B cell (primary cell): ENCODE measurements around the gene SGSH. TPM values are rescaled to one million over a fixed set of nuclear protein-coding genes. Genes with fewer than 3 reads are reported as not detected.

Experiments
- ATAC-seq: fragments of 200-7000 bp; cut with Tn5 transposase; one replicate; pipeline ENCODE4 v1.10.0; 2021; ENCODE audit warnings: low read depth, mild to moderate bottlenecking, moderate number of reproducible peaks, moderate library complexity
- CTCF ChIA-PET: fragments of 350-600 bp; sonication (Branson Sonifier 250); formaldehyde crosslinking; loops from one replicate; lab custom pipeline; 2021; ENCODE audit warnings: antibody characterized with exemption, inconsistent platforms; lab: Charles Lee
- POLR2A ChIA-PET: fragments of 350-600 bp; sonication (Branson Sonifier 250); formaldehyde crosslinking; loops from one replicate; lab custom pipeline; 2021; ENCODE audit warnings: antibody characterized with exemption; lab: Charles Lee
- DNase-seq: peaks from one replicate; pipeline ENCODE4 v3.0.0; 2013
- H2AFZ ChIP-seq: 2 replicates; pipeline ENCODE4 v1.6.1; 2012; ENCODE audit warnings: mild to moderate bottlenecking, low read depth, low read length; ENCODE audit not compliant: insufficient read depth, poor library complexity, severe bottlenecking
- H3K27ac ChIP-seq, 2 donors: 1 replicate in 1 of 2; 2 replicates in 1 of 2; pipeline ENCODE4 v1.5.1; 2012 to 2013; ENCODE audit warnings: low read length in 2 of 2, mild to moderate bottlenecking in 2 of 2, moderate library complexity in 1 of 2
- H3K27me3 ChIP-seq, 4 experiments: fragments of 200-600 bp in 1 of 4; sonication (generic) in 1 of 4; replicated peaks in 1 of 4; 1 replicate in 2 of 4; 2 replicates in 2 of 4; pipeline versions ENCODE4 v1.6.1 to v1.7.0; 2013 to 2016; ENCODE audit warnings: low read length in 3 of 4, mild to moderate bottlenecking in 2 of 4, mixed read lengths in 1 of 4, moderate library complexity in 1 of 4; ENCODE audit not compliant: insufficient read depth in 4 of 4, control insufficient read depth in 3 of 4; ENCODE audit errors: control extremely low read depth in 1 of 4
- H3K36me3 ChIP-seq, 2 experiments: replicated peaks in 1 of 2; 1 replicate in 1 of 2; 2 replicates in 1 of 2; pipeline versions ENCODE4 v1.6.1 to v1.7.1; 2013; ENCODE audit warnings: low read length in 1 of 2; ENCODE audit not compliant: insufficient read depth in 2 of 2, control insufficient read depth in 1 of 2; ENCODE audit errors: control extremely low read depth in 1 of 2, extremely low read depth in 1 of 2
- H3K4me1 ChIP-seq, 2 donors: fragments of 200-600 bp in 1 of 2; sonication (generic) in 1 of 2; 1 replicate in 1 of 2; 2 replicates in 1 of 2; pipeline versions ENCODE4 v1.5.1 to v1.6.1; 2013 to 2017; ENCODE audit warnings: low read length in 2 of 2; ENCODE audit not compliant: control insufficient read depth in 2 of 2, insufficient read depth in 2 of 2
- H3K4me2 ChIP-seq: replicated peaks from 2 replicates; pipeline ENCODE3; 2012; ENCODE audit warnings: mild to moderate bottlenecking, low read depth, low read length; ENCODE audit not compliant: poor library complexity, severe bottlenecking
- H3K4me3 ChIP-seq, 5 experiments: fragments of 200-600 bp in 1 of 5; sonication (generic) in 1 of 5; 1 replicate in 3 of 5; 2 replicates in 2 of 5; pipeline versions ENCODE4 v1.5.1 to v1.7.0; 2011 to 2016; ENCODE audit warnings: low read length in 4 of 5, mild to moderate bottlenecking in 4 of 5, low read depth in 2 of 5, control low read depth in 1 of 5, moderate library complexity in 1 of 5; ENCODE audit not compliant: insufficient read depth in 1 of 5; ENCODE audit errors: control extremely low read depth in 1 of 5, extremely low read depth in 1 of 5
- H3K79me2 ChIP-seq: fragments of 200-600 bp; sonication (generic); one replicate; pipeline ENCODE4 v1.6.0; 2016; ENCODE audit warnings: low read length; ENCODE audit not compliant: control insufficient read depth, insufficient read depth
- H3K9ac ChIP-seq: fragments of 200-600 bp; sonication (generic); 2 replicates; pipeline ENCODE4 v1.6.1; 2017; ENCODE audit warnings: mild to moderate bottlenecking, low read length, moderate library complexity
- H3K9me3 ChIP-seq, 3 donors: one replicate each; pipeline versions ENCODE4 v1.6.1 to v1.7.1; 2013; ENCODE audit warnings: low read length in 2 of 3; ENCODE audit not compliant: control insufficient read depth in 2 of 3, insufficient read depth in 1 of 3; ENCODE audit errors: control extremely low read depth in 1 of 3
- H4K20me1 ChIP-seq: 2 replicates; pipeline ENCODE4 v1.6.0; 2012; ENCODE audit warnings: mild to moderate bottlenecking, low read length; ENCODE audit not compliant: insufficient read depth, control insufficient read depth, poor library complexity, severe bottlenecking
- H3K27ac Mint-ChIP-seq: one replicate; pipeline ENCODE4 v1.8.0; 2021; ENCODE audit warnings: mixed read lengths
- H3K27me3 Mint-ChIP-seq: one replicate; pipeline ENCODE4 v1.8.0; 2021; ENCODE audit warnings: mixed read lengths
- H3K4me1 Mint-ChIP-seq: one replicate; pipeline ENCODE4 v1.8.0; 2021; ENCODE audit warnings: mixed read lengths
- H3K4me3 Mint-ChIP-seq: one replicate; pipeline ENCODE4 v1.8.0; 2021; ENCODE audit warnings: mixed read lengths
- H3K9me3 Mint-ChIP-seq: one replicate; pipeline ENCODE4 v1.8.0; 2022; ENCODE audit warnings: mixed read lengths; ENCODE audit not compliant: insufficient read depth
- EZH2 ChIP-seq: IDR thresholded peaks from 2 replicates; pipeline ENCODE4 v1.6.1; 2012; ENCODE audit warnings: borderline replicate concordance, low read depth, mild to moderate bottlenecking, moderate library complexity, low read length; ENCODE audit not compliant: insufficient read depth, poor library complexity, severe bottlenecking
- WGBS: methylation state at CpG from one replicate; pipeline ENCODE4 v1.1.5; 2013; ENCODE audit warnings: missing lambda C conversion rate; ENCODE audit not compliant: insufficient coverage; 5-methylcytosine and 5-hydroxymethylcytosine counted together
- intact Hi-C: fragments of 100-400 bp; cut with micrococcal nuclease; formaldehyde crosslinking; loops from one replicate; pipeline ENCODE4 v1.10.0; 2022
- polyA plus RNA-seq: library from polyadenylated mRNA; depleted of rRNA; stranded (reverse); fragments of >200 nt; gene quantifications from 2 replicates; pipeline ENCODE4 v1.2.3, GENCODE V29; 2012
- total RNA-seq, 2 donors: library from RNA; stranded (reverse); fragments of 120-200 nt in 1 of 2; gene quantifications; 1 replicate in 1 of 2; 2 replicates in 1 of 2; pipeline versions ENCODE4 v1.2.3 to v1.2.4, GENCODE V29; 2013 to 2022
- TF ChIP-seq, protein P1 (sequence below): fragments of 200-600 bp; IDR thresholded peaks from one replicate; pipeline ENCODE4 v1.8.0; 2022; ENCODE audit warnings: antibody characterized with exemption, mild to moderate bottlenecking

SGSH gene
- total and polyA plus RNA-seq, 2 donors (not counting 1 experiment from before 2014, with no cell fraction given) = 44.5 to 83.7 TPM

DNA sequence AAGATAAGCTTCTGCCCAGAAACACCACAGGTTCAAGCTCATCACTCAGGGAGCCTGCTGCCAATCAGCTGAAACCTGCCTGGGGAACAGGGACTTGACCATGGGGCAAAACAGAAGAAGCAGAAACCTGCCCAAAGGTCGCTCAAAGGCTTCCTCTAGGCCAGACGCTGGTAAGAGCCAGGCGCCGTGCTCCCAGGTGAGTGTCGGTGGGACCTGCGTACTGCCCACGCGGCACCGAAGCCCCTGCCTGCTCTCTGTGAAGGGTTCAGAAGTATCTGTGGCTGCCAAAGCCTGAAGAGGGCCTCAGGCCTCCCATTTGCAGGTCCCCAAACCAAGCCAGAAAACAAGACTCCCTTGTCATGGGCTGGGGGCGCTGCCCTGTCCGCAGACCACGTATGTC lies 10.4 kb downstream of the SGSH start:
- Mint-ChIP-seq H3K4me1 (peaks cover 4% of the 10 kb centered on the region), H3K27me3 (no peaks in the 10 kb centered on the region), H3K4me3 (no peak overlapping the region), H3K27ac (no peak overlapping the region), H3K9me3 (no peaks in the 10 kb centered on the region)
- Histone ChIP-seq H4K20me1 (no peaks in the 10 kb centered on the region), H3K4me1 (peaks cover 5 to 8% of the 10 kb centered on the region in 2 donors), H3K9ac (no peak overlapping the region), H3K27ac (no peak overlapping the region), H3K9me3 (no peaks in the 10 kb centered on the region), H3K27me3 (no peaks in the 10 kb centered on the region), H3K79me2 (no peaks in the 10 kb centered on the region), H3K36me3 (peaks cover 0 to 36% of the 10 kb centered on the region in 2 experiments), H3K4me3 (no peak overlapping the region), H3K4me2 (no peak overlapping the region), H2AFZ (no peak overlapping the region)
- ATAC-seq (no peak), DNase-seq (no peak)
- ChIA-PET CTCF (no interaction called here), POLR2A (no interaction called here)
- WGBS = 93% methylated on average over 12 of the region's 12 CpGs
- no peak for TF ChIP-seq EZH2
- TF ChIP-seq, protein P1, sequence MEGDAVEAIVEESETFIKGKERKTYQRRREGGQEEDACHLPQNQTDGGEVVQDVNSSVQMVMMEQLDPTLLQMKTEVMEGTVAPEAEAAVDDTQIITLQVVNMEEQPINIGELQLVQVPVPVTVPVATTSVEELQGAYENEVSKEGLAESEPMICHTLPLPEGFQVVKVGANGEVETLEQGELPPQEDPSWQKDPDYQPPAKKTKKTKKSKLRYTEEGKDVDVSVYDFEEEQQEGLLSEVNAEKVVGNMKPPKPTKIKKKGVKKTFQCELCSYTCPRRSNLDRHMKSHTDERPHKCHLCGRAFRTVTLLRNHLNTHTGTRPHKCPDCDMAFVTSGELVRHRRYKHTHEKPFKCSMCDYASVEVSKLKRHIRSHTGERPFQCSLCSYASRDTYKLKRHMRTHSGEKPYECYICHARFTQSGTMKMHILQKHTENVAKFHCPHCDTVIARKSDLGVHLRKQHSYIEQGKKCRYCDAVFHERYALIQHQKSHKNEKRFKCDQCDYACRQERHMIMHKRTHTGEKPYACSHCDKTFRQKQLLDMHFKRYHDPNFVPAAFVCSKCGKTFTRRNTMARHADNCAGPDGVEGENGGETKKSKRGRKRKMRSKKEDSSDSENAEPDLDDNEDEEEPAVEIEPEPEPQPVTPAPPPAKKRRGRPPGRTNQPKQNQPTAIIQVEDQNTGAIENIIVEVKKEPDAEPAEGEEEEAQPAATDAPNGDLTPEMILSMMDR = no peak
- intact Hi-C loops = no loop called here

GRCh38 chr17:80208050-80208449 lies 12.1 kb downstream of the SGSH start:
- H3K4me1 Mint-ChIP-seq = peaks cover 2% of the 10 kb centered on the region
- TF ChIP-seq, protein P1 = no peak
- no peak for TF ChIP-seq EZH2
- Histone ChIP-seq H3K27me3 (no peaks in the 10 kb centered on the region), H3K27ac (no peak overlapping the region), H3K9me3 (no peaks in the 10 kb centered on the region), H3K4me1 (peaks cover under 1 to 2% of the 10 kb centered on the region in 2 donors), H3K79me2 (no peaks in the 10 kb centered on the region), H4K20me1 (no peaks in the 10 kb centered on the region), H3K36me3 (peaks cover 0 to 26% of the 10 kb centered on the region in 2 experiments), H3K4me3 (no peak overlapping the region), H3K4me2 (no peak overlapping the region), H3K9ac (no peak overlapping the region), H2AFZ (no peak overlapping the region)
- intact Hi-C loops = no loop called here
- H3K9me3 Mint-ChIP-seq = no peaks in the 10 kb centered on the region
- H3K4me3 Mint-ChIP-seq = no peak overlapping the region
- DNase-seq (no peak), ATAC-seq (no peak)
- no peak overlapping the region for H3K27ac Mint-ChIP-seq
- no peaks in the 10 kb centered on the region for H3K27me3 Mint-ChIP-seq
- POLR2A ChIA-PET = no interaction called here
- CTCF ChIA-PET = interaction anchor here (3.3 kb wide), 1 partner anchor 12 kb away, joined by 12 read pairs; no protein-coding TSS in a partner anchor
- 97% methylated on average over 16 of the region's 16 CpGs for WGBS
